Neural progenitor cell (in vitro differentiated cells): ENCODE results near the gene LGR6. TPM values are rescaled to one million over a fixed set of nuclear protein-coding genes. Genes with fewer than 3 reads are reported as not detected.

Experiments
- DNase-seq: peaks from one replicate; pipeline ENCODE4 v3.0.0-alpha.2; 2016; ENCODE audit warnings: low spot score
- H2AFZ ChIP-seq: fragments of 200-600 bp; sonication (generic); replicated peaks from 2 replicates; pipeline ENCODE4 v1.6.1; 2016; ENCODE audit warnings: antibody characterized with exemption
- H3F3A ChIP-seq: fragments of 200-600 bp; sonication (generic); 2 replicates; pipeline ENCODE4 v1.6.1; 2016; ENCODE audit warnings: antibody characterized with exemption, low read depth
- H3K27ac ChIP-seq: fragments of 200-600 bp; sonication (generic); 2 replicates; pipeline ENCODE4 v1.5.1; 2016; ENCODE audit warnings: mild to moderate bottlenecking
- H3K27me3 ChIP-seq: fragments of 200-600 bp; sonication (generic); 2 replicates; pipeline ENCODE4 v1.6.1; 2016; ENCODE audit warnings: mild to moderate bottlenecking, moderate library complexity
- H3K36me3 ChIP-seq: fragments of 200-600 bp; sonication (generic); 2 replicates; pipeline ENCODE4 v1.5.1; 2016
- H3K4me1 ChIP-seq: fragments of 200-600 bp; sonication (generic); 2 replicates; pipeline ENCODE4 v1.6.1; 2016; ENCODE audit warnings: mixed run types
- H3K4me2 ChIP-seq: fragments of 200-600 bp; sonication (generic); 2 replicates; pipeline ENCODE4 v1.6.1; 2016
- H3K4me3 ChIP-seq: fragments of 200-600 bp; sonication (generic); 2 replicates; pipeline ENCODE4 v1.5.1; 2016
- H3K79me2 ChIP-seq: fragments of 200-600 bp; sonication (generic); 2 replicates; pipeline ENCODE4 v1.6.1; 2016; ENCODE audit warnings: low read depth
- H3K9ac ChIP-seq: fragments of 200-600 bp; sonication (generic); 2 replicates; pipeline ENCODE4 v1.6.1; 2016
- H3K9me3 ChIP-seq: fragments of 200-600 bp; sonication (generic); 2 replicates; pipeline ENCODE4 v1.5.1; 2016; ENCODE audit warnings: low read depth
- H4K20me1 ChIP-seq: fragments of 200-600 bp; sonication (generic); 2 replicates; pipeline ENCODE4 v1.6.1; 2016; ENCODE audit warnings: low read depth
- H3K27ac Mint-ChIP-seq: 3 replicates; pipeline ENCODE4 v1.8.0; 2021; ENCODE audit warnings: mixed read lengths
- H3K27me3 Mint-ChIP-seq: 2 replicates; pipeline ENCODE4 v1.8.0; 2022; ENCODE audit warnings: low read depth, mild to moderate bottlenecking, inconsistent platforms, moderate library complexity, mixed read lengths; ENCODE audit not compliant: insufficient read depth
- H3K36me3 Mint-ChIP-seq: 3 replicates; pipeline ENCODE4 v1.8.0; 2021; ENCODE audit warnings: mixed read lengths
- H3K4me1 Mint-ChIP-seq: 3 replicates; pipeline ENCODE4 v1.8.0; 2021; ENCODE audit warnings: mixed read lengths
- H3K4me3 Mint-ChIP-seq: 3 replicates; pipeline ENCODE4 v1.8.0; 2021; ENCODE audit warnings: mild to moderate bottlenecking, moderate library complexity, mixed read lengths
- H3K9me3 Mint-ChIP-seq: 3 replicates; pipeline ENCODE4 v1.8.0; 2020; ENCODE audit warnings: mixed read lengths
- EZH2 ChIP-seq: fragments of 200-600 bp; sonication (generic); IDR thresholded peaks from 2 replicates; pipeline ENCODE4 v1.6.1; 2017; ENCODE audit warnings: antibody characterized with exemption, mild to moderate bottlenecking, moderate library complexity
- EZH2phosphoT487 ChIP-seq: fragments of 200-600 bp; sonication (generic); IDR thresholded peaks from 2 replicates; pipeline ENCODE4 v1.6.1; 2017; ENCODE audit warnings: antibody characterized with exemption
- total RNA-seq: library from RNA; depleted of rRNA; stranded (reverse); fragments of >200 nt; gene quantifications from 2 replicates; pipeline ENCODE4 v1.2.3, GENCODE V29; 2015; ENCODE audit warnings: low replicate concordance
- TF ChIP-seq, protein P1 (sequence below): fragments of 200-600 bp; sonication (generic); IDR thresholded peaks from 2 replicates; pipeline ENCODE4 v1.5.1; 2017; ENCODE audit warnings: antibody characterized with exemption, mild to moderate bottlenecking

The LGR6 gene
- total RNA-seq, 1 donor from 2014 or later = not detected

DNA sequence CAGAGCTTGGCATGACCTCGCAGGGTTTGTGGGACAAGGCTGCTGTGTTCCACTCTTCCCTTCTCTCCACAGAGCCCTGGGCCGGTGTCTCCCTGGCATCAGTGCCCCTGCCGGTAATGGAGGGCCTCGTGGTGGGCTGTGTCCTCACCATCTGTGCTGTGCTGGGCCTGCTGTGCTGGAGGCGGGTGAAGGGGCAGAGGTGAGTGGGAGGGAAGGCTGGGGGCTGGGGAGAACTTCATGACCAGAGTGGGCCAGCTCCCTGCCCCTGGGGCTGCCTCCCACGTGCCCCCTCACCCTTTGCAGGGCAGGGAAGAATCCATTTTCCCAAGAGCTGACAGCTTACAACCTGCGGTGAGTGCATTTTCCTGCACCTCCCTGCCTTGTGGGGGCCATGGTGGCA lies 12.0 kb upstream of the LGR6 start:
- H3K4me3 Mint-ChIP-seq = no peak overlapping the region
- H3K27ac ChIP-seq = no peak overlapping the region
- H3K27me3 ChIP-seq = no peaks in the 10 kb centered on the region
- H3K9ac ChIP-seq = no peak overlapping the region
- H3K27ac Mint-ChIP-seq = no peak overlapping the region
- TF ChIP-seq EZH2phosphoT487 (no peak), EZH2 (no peak)
- TF ChIP-seq, protein P1, sequence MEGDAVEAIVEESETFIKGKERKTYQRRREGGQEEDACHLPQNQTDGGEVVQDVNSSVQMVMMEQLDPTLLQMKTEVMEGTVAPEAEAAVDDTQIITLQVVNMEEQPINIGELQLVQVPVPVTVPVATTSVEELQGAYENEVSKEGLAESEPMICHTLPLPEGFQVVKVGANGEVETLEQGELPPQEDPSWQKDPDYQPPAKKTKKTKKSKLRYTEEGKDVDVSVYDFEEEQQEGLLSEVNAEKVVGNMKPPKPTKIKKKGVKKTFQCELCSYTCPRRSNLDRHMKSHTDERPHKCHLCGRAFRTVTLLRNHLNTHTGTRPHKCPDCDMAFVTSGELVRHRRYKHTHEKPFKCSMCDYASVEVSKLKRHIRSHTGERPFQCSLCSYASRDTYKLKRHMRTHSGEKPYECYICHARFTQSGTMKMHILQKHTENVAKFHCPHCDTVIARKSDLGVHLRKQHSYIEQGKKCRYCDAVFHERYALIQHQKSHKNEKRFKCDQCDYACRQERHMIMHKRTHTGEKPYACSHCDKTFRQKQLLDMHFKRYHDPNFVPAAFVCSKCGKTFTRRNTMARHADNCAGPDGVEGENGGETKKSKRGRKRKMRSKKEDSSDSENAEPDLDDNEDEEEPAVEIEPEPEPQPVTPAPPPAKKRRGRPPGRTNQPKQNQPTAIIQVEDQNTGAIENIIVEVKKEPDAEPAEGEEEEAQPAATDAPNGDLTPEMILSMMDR = no peak
- H3K36me3 ChIP-seq = no peaks in the 10 kb centered on the region
- H4K20me1 ChIP-seq = no peaks in the 10 kb centered on the region
- H3K4me2 ChIP-seq = no peak overlapping the region
- H2AFZ ChIP-seq = no peak overlapping the region
- H3K4me1 ChIP-seq = no peaks in the 10 kb centered on the region
- no peaks in the 10 kb centered on the region for H3K9me3 Mint-ChIP-seq
- DNase-seq = no peak
- H3K4me1 Mint-ChIP-seq = peaks cover 11% of the 10 kb centered on the region
- peaks cover 5% of the 10 kb centered on the region for H3K27me3 Mint-ChIP-seq
- no peaks in the 10 kb centered on the region for H3K36me3 Mint-ChIP-seq
- H3K79me2 ChIP-seq = no peaks in the 10 kb centered on the region
- no peak overlapping the region for H3K4me3 ChIP-seq
- H3K9me3 ChIP-seq = no peaks in the 10 kb centered on the region
- no peaks in the 10 kb centered on the region for H3F3A ChIP-seq

DNA sequence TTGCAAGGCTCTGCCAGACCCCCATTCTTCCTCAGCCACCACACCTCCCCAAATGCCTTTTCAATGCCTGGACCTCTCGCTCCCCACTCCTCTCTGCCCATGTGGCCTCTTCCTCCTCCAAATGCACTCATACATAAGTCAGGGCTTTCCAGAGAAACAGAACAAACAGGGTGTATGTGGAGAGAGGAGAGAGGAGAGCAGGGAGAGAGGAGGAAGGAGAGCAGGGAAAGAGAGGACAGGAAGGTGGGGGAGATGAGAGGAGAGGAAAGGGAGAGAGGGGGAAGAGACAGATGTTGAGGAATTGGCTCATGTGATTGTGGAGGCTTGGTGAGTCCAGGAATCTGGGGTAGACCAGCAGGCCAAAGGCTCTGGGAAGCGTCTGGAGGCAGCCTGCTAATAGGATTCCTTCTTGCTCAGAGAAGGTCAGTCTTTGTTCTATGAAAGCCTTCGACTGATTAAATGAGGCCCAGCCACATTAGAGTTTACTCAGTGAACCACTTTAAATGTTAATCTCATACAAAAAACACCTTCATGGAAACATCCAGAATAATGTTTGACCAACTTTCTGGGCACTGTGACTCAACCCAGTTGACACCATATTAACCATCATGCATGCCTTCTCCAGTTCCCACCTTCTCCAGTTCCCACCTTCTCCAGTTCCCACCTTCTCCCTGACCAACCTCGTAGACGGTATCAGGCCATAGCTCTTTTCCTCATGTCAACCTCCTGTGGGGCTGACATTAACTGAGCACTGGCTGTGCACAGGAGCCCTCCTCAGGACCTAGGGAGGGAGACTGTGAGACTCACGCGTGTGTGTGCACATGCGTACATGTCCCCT lies 11.3 kb upstream of the LGR6 start:
- Mint-ChIP-seq H3K9me3 (no peaks in the 10 kb centered on the region), H3K27me3 (peaks cover 5% of the 10 kb centered on the region), H3K36me3 (no peaks in the 10 kb centered on the region), H3K4me3 (no peak overlapping the region), H3K4me1 (peaks cover 11% of the 10 kb centered on the region), H3K27ac (no peak overlapping the region)
- no peaks in the 10 kb centered on the region for H3K36me3 ChIP-seq
- H3K79me2 ChIP-seq = no peaks in the 10 kb centered on the region
- H3K9me3 ChIP-seq = no peaks in the 10 kb centered on the region
- H3K9ac ChIP-seq = no peak overlapping the region
- H3K4me3 ChIP-seq = no peak overlapping the region
- H3K27ac ChIP-seq = no peak overlapping the region
- H2AFZ ChIP-seq = no peak overlapping the region
- no peak for DNase-seq
- no peaks in the 10 kb centered on the region for H3K4me1 ChIP-seq
- TF ChIP-seq, protein P1 = no peak
- TF ChIP-seq EZH2phosphoT487 = no peak
- H3K4me2 ChIP-seq = no peak overlapping the region
- H3F3A ChIP-seq = no peaks in the 10 kb centered on the region
- no peaks in the 10 kb centered on the region for H3K27me3 ChIP-seq
- no peaks in the 10 kb centered on the region for H4K20me1 ChIP-seq

DNA sequence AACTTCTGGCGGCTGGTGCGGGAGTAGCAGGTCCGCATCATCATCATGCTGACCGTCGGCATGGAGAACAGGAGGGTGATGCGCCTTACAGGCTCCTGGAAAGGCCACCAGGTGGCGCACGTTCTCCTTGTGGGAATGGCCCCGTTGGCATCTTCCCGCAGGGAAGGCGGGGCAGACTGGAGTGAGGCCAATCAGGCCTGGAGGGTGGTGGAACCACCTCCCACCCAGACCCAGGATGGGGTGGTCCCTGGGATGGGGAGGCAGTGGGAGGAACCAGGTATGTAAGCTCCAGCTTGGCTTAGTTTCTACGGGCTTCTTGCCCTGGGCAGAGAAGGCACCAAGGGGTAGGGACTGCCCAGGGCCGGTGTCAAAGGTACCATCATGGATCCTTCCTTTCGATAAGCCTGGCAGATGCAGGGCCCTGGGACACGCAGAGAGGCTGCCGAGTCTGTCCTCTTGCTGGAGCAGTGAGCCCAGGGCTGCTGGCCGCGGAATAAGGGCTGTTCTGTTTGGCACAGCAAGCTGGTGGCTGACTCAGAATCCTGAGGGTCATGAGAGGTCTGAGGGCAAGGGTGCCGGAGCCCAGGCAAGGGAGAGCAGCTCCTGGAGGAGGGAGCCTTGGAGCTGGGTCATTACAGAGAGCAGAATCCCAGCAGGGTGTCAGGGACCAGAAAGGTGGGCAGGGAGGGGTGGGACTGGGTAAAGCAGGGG lies 8.7 kb upstream of the LGR6 start:
- peak; percentile 96 for DNase-seq
- Mint-ChIP-seq H3K27me3 (peaks cover 10% of the 10 kb centered on the region), H3K27ac (no peak overlapping the region), H3K4me1 (peaks cover 15% of the 10 kb centered on the region), H3K9me3 (no peaks in the 10 kb centered on the region), H3K36me3 (no peaks in the 10 kb centered on the region), H3K4me3 (no peak overlapping the region)
- Histone ChIP-seq H4K20me1 (no peaks in the 10 kb centered on the region), H3K36me3 (no peaks in the 10 kb centered on the region), H3K4me1 (peaks cover 4% of the 10 kb centered on the region), H3K27me3 (no peaks in the 10 kb centered on the region), H3K9ac (no peak overlapping the region), H3K27ac (no peak overlapping the region), H3K79me2 (no peaks in the 10 kb centered on the region), H3K9me3 (no peaks in the 10 kb centered on the region), H3F3A (peaks cover 4% of the 10 kb centered on the region), H3K4me2 (peak overlapping the region; percentile 23), H3K4me3 (no peak overlapping the region), H2AFZ (no peak overlapping the region)
- TF ChIP-seq, protein P1 = peak; percentile 95
- no peak for TF ChIP-seq EZH2phosphoT487
